HepG2 (cell line): Measurements from ENCODE around the gene QKI.

ENCODE experiments used
- ERF ChIP-seq: IDR thresholded peaks from 2 replicates; pipeline ENCODE4 v1.6.1; 2018; ENCODE audit warnings: missing biosample characterization, missing genetic modification reagents
- GPN1 ChIP-seq: sonication (generic); formaldehyde crosslinking; IDR thresholded peaks from 2 replicates; pipeline ENCODE4 v1.5.1; 2020; ENCODE audit warnings: missing genetic modification reagents, borderline replicate concordance
- IKZF4 ChIP-seq: sonication (generic); formaldehyde crosslinking; IDR thresholded peaks from 2 replicates; pipeline ENCODE4 v1.5.1; 2020; ENCODE audit warnings: borderline replicate concordance, mild to moderate bottlenecking, low read depth, missing genetic modification reagents; ENCODE audit errors: not compliant biosample characterization
- RNF219 ChIP-seq: sonication (generic); formaldehyde crosslinking; IDR thresholded peaks from 2 replicates; pipeline ENCODE4 v1.5.0; 2020; ENCODE audit warnings: mild to moderate bottlenecking, missing genetic modification reagents
- ZNF20 ChIP-seq: sonication (generic); formaldehyde crosslinking; IDR thresholded peaks from 2 replicates; pipeline ENCODE4 v1.4.0; 2020; ENCODE audit warnings: mild to moderate bottlenecking, moderate library complexity, missing genetic modification reagents
- ZNF678 ChIP-seq: sonication (generic); formaldehyde crosslinking; IDR thresholded peaks from 2 replicates; pipeline ENCODE4 v1.4.0; 2020; ENCODE audit warnings: mild to moderate bottlenecking, missing genetic modification reagents
- TF ChIP-seq, protein P1 (sequence below): sonication (generic); formaldehyde crosslinking; IDR thresholded peaks from 2 replicates; pipeline ENCODE4 v1.5.0; 2020; ENCODE audit warnings: missing genetic modification reagents

DNA sequence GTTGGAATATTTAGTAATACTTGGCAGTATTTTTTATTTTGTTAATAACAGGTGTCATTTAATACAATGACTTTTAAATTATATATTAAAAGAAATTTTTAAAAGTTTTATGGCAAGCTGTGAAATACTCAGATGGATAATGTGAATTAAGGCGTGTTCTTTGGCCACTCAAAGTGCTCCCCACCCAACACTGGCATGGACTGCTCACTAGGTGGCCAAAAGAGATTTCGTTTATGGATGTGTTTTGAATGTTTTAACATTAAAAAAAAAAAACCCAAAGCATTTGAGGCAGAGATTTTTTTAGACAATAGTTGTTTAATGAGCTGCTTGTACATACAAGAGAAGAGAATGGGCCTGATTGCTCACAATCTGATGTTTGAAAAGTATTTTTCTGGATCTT, 86.5 kb downstream of the QKI start:
- TF ChIP-seq ZNF20 (CRISPR knock-in tag), result no peak
- TF ChIP-seq ZNF678 (CRISPR knock-in tag), result no peak
- TF ChIP-seq ERF (CRISPR knock-in tag), result no peak
- TF ChIP-seq, protein P1, sequence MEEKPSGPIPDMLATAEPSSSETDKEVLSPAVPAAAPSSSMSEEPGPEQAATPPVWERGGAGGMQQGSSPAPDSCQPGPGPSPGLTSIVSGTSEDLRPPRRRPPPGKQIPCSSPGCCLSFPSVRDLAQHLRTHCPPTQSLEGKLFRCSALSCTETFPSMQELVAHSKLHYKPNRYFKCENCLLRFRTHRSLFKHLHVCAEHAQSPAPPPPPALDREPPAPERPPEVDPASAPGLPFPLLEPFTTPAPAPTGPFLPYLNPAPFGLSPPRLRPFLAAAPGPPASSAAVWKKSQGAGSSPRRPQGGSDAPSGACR (CRISPR knock-in tag), result no peak
- no peak for TF ChIP-seq IKZF4 (CRISPR knock-in tag)
- TF ChIP-seq GPN1, result no peak
- no peak for TF ChIP-seq RNF219 (CRISPR knock-in tag)
